HCT116 (cell line): Measurements from ENCODE around the gene PRDM11. TPM values are rescaled to one million over a fixed set of nuclear protein-coding genes. Genes with fewer than 3 reads are reported as not detected.
A peak's percentile ranks its signal among the peaks of the same experiment; 100 is the strongest.

Source experiments
- ATAC-seq: fragments of 200-7000 bp; cut with Tn5 transposase; 2 replicates; pipeline ENCODE4 v1.9.1; 2020; ENCODE audit warnings: mild to moderate bottlenecking, moderate library complexity
- BruUV-seq: library from RNA; stranded (reverse); fragments of 400-500 nt; replicated peaks from 2 replicates; lab custom pipeline; 2021; lab: Mats Ljungman, UMichigan
- CTCF ChIA-PET: fragments of 300-600 bp; sonication (Branson Sonifier 250); formaldehyde crosslinking; loops from one replicate; lab custom pipeline; 2021; ENCODE audit warnings: antibody characterized with exemption; lab: Charles Lee
- POLR2A ChIA-PET: fragments of 300-600, 350-600 bp; sonication (Branson Sonifier 250); formaldehyde crosslinking; loops from one replicate; lab custom pipeline; 2021; ENCODE audit warnings: antibody characterized with exemption; lab: Charles Lee
- RAD21 ChIA-PET, 2 experiments: fragments of 300-600 bp; sonication (Branson Sonifier 250); formaldehyde crosslinking; loops; one replicate each; lab custom pipeline; 2023; ENCODE audit warnings: low total read pairs in 2 of 2; ENCODE audit not compliant: uncharacterized antibody in 2 of 2, unreplicated experiment in 2 of 2, low non-redundant PET in 1 of 2; lab: Charles Lee
- DNase-seq: peaks from one replicate; pipeline ENCODE4 v3.0.0-alpha.2; 2010; ENCODE audit warnings: low read depth, low spot score
- H2AFZ ChIP-seq: fragments of 200-600 bp; shearing (Covaris generic), sonication (generic); 2 replicates; pipeline ENCODE4 v1.6.1; 2017; ENCODE audit warnings: low read depth, mixed run types, mixed read lengths, antibody characterized with exemption, low read length; ENCODE audit not compliant: poor library complexity, severe bottlenecking
- H3K27ac ChIP-seq: 2 replicates; pipeline ENCODE4 v1.5.1; 2012; ENCODE audit warnings: low read depth, low read length
- H3K27me3 ChIP-seq: fragments of 200-600 bp; sonication (generic); 2 replicates; pipeline ENCODE4 v1.6.1; 2016; ENCODE audit warnings: mixed run types, low read length, mixed read lengths; ENCODE audit not compliant: insufficient read depth
- H3K36me3 ChIP-seq, 2 experiments: fragments of 200-500 bp in 1 of 2; fragments of 200-600 bp in 1 of 2; sonication (Bioruptor generic) in 1 of 2; sonication (generic) in 1 of 2; 2 replicates each; pipeline versions ENCODE4 v1.5.1 to v1.6.1; 2014 to 2016; ENCODE audit warnings: low read length in 2 of 2, inconsistent platforms in 1 of 2, mixed read lengths in 1 of 2, mixed run types in 1 of 2; ENCODE audit not compliant: insufficient read depth in 2 of 2, control insufficient read depth in 1 of 2
- H3K4me1 ChIP-seq, 2 experiments: fragments of 200-600 bp in 1 of 2; sonication (generic) in 1 of 2; 2 replicates each; pipeline versions ENCODE4 v1.5.1 to v1.6.1; 2012 to 2017; ENCODE audit warnings: low read length in 2 of 2, inconsistent platforms in 1 of 2, mild to moderate bottlenecking in 1 of 2, mixed read lengths in 1 of 2, mixed run types in 1 of 2, moderate library complexity in 1 of 2; ENCODE audit not compliant: insufficient read depth in 2 of 2, control insufficient read depth in 1 of 2
- H3K4me2 ChIP-seq: fragments of 200-600 bp; sonication (generic); 2 replicates; pipeline ENCODE4 v1.6.1; 2017; ENCODE audit warnings: mixed run types, low read length, mixed read lengths
- H3K4me3 ChIP-seq, 2 experiments: fragments of 200-600 bp in 1 of 2; sonication (generic) in 1 of 2; replicated peaks in 1 of 2; 2 replicates each; pipeline ENCODE4 v1.5.1; 2011 to 2016; ENCODE audit warnings: low read length in 2 of 2, control low read depth in 1 of 2, low read depth in 1 of 2, mild to moderate bottlenecking in 1 of 2, mixed read lengths in 1 of 2, mixed run types in 1 of 2
- H3K79me2 ChIP-seq: fragments of 200-600 bp; sonication (generic); 2 replicates; pipeline ENCODE4 v1.6.1; 2017; ENCODE audit warnings: mild to moderate bottlenecking, mixed run types, low read length, moderate library complexity, mixed read lengths; ENCODE audit not compliant: insufficient read depth
- H3K9ac ChIP-seq: fragments of 200-600 bp; sonication (generic); 2 replicates; pipeline ENCODE4 v1.6.1; 2016; ENCODE audit warnings: low read length, mixed read lengths
- H3K9me2 ChIP-seq: fragments of 200-600 bp; sonication (generic), shearing (Covaris generic); 2 replicates; pipeline ENCODE4 v1.6.1; 2017; ENCODE audit warnings: mixed run types, mild to moderate bottlenecking, moderate library complexity; ENCODE audit not compliant: insufficient read depth
- H3K9me3 ChIP-seq, 2 experiments: fragments of 200-500 bp in 1 of 2; fragments of 200-600 bp in 1 of 2; sonication (Bioruptor generic) in 1 of 2; sonication (generic) in 1 of 2; 2 replicates each; pipeline ENCODE4 v1.6.1; 2014 to 2017; ENCODE audit warnings: low read length in 2 of 2, mixed read lengths in 2 of 2, inconsistent platforms in 1 of 2, low read depth in 1 of 2, mild to moderate bottlenecking in 1 of 2, mixed run types in 1 of 2, moderate library complexity in 1 of 2; ENCODE audit not compliant: control insufficient read depth in 1 of 2, insufficient read depth in 1 of 2
- H4K20me1 ChIP-seq: fragments of 200-600 bp; sonication (generic), shearing (Covaris generic); 2 replicates; pipeline ENCODE4 v1.6.1; 2017; ENCODE audit warnings: mixed run types, mild to moderate bottlenecking, moderate library complexity; ENCODE audit not compliant: insufficient read depth
- CBX3 ChIP-seq: IDR thresholded peaks from 2 replicates; pipeline ENCODE4 v1.6.1; 2012; ENCODE audit warnings: low read depth
- CEBPB ChIP-seq: IDR thresholded peaks from 2 replicates; pipeline ENCODE4 v1.6.1; 2012; ENCODE audit warnings: low read depth
- POLR2A ChIP-seq: IDR thresholded peaks from 2 replicates; pipeline ENCODE4 v1.7.0; 2011; ENCODE audit warnings: borderline replicate concordance; ENCODE audit not compliant: insufficient read depth, insufficient read length; ENCODE audit errors: extremely low read depth
- RAD21 ChIP-seq: IDR thresholded peaks from 2 replicates; pipeline ENCODE4 v1.6.1; 2012; ENCODE audit warnings: low read depth, mild to moderate bottlenecking
- ZNF274 ChIP-seq: fragments of 200-500 bp; sonication (Bioruptor generic); IDR thresholded peaks from 2 replicates; pipeline ENCODE4 v1.6.1; 2014; ENCODE audit warnings: mild to moderate bottlenecking, low read depth, low read length, inconsistent platforms
- intact Hi-C: fragments of 100-400 bp; cut with micrococcal nuclease; formaldehyde crosslinking; loops from 2 replicates; pipeline ENCODE4 v1.10.0; 2022
- total RNA-seq: library from RNA; stranded (reverse); gene quantifications from one replicate; pipeline ENCODE4 v1.2.1, GENCODE V29; 2021; ENCODE audit not compliant: unreplicated experiment
- TF ChIP-seq, protein P1 (sequence below): IDR thresholded peaks from 2 replicates; pipeline ENCODE4 v1.6.1; 2012; ENCODE audit warnings: low read depth

Gene PRDM11
- total RNA-seq, 1 experiment from 2014 or later: 9.3 TPM

DNA sequence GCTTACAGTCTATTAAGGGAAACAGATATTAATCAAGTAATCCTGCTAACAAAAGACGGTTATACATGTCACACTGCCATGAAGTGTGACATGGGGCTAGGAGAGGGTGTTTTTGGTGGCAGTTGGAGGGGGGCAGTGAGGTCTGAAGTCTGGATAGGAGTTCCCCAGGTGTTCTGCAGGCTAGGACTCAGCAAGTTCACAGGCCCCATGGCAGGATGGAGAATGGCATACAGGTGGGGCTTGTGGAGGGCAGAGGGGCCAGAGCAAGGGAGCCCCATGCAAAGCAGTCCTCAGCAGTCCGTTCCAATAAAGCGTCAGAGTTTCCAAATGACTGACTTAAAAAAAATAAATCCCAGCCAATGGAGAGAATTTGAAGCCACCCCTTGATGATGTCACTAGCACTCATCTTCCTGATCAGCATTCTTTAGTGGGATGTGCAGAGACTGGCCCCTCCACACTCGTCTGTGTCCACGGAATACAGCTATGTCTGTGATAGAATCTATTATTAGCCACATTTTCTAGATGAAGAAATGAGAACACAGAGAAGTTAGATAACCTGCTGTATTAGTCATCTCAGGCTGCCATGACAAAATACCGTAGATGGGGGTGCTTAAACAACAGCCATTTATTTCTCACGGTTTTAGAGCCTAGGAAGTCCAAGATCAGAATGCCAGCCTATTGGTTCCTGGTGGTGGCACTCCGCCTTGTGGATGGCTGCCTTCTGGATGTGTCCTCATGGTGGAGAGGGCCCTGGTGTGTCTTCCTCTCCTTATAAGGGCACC is 32.6 kb downstream of the PRDM11 start:
- H3K9ac ChIP-seq: no peak overlapping the region
- TF ChIP-seq RAD21: no peak
- no peak for TF ChIP-seq ZNF274
- no peak for TF ChIP-seq CBX3
- no peak for TF ChIP-seq CEBPB
- TF ChIP-seq, protein P1, sequence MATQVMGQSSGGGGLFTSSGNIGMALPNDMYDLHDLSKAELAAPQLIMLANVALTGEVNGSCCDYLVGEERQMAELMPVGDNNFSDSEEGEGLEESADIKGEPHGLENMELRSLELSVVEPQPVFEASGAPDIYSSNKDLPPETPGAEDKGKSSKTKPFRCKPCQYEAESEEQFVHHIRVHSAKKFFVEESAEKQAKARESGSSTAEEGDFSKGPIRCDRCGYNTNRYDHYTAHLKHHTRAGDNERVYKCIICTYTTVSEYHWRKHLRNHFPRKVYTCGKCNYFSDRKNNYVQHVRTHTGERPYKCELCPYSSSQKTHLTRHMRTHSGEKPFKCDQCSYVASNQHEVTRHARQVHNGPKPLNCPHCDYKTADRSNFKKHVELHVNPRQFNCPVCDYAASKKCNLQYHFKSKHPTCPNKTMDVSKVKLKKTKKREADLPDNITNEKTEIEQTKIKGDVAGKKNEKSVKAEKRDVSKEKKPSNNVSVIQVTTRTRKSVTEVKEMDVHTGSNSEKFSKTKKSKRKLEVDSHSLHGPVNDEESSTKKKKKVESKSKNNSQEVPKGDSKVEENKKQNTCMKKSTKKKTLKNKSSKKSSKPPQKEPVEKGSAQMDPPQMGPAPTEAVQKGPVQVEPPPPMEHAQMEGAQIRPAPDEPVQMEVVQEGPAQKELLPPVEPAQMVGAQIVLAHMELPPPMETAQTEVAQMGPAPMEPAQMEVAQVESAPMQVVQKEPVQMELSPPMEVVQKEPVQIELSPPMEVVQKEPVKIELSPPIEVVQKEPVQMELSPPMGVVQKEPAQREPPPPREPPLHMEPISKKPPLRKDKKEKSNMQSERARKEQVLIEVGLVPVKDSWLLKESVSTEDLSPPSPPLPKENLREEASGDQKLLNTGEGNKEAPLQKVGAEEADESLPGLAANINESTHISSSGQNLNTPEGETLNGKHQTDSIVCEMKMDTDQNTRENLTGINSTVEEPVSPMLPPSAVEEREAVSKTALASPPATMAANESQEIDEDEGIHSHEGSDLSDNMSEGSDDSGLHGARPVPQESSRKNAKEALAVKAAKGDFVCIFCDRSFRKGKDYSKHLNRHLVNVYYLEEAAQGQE: no peak
- TF ChIP-seq POLR2A: no peak
- H3K9me2 ChIP-seq: no peaks in the 10 kb centered on the region
- intact Hi-C loops: no loop called here
- DNase-seq (no peak), ATAC-seq (no peak)
- no TSS peak for BruUV-seq
- H3K4me2 ChIP-seq: peak overlapping the region; percentile 89
- H3K4me3 ChIP-seq: no peak overlapping the region; a peak in 1 of 4 replicates
- ChIA-PET CTCF (interaction anchor here (1.0 to 1.2 kb wide), 2 partner anchors 73 kb away, joined by 3 read pairs; no protein-coding TSS in a partner anchor), RAD21 (no interaction called here), POLR2A (no interaction called here)
- no peaks in the 10 kb centered on the region for H3K27me3 ChIP-seq
- peak overlapping the region; percentile 82 for H3K27ac ChIP-seq
- no peaks in the 10 kb centered on the region for H3K36me3 ChIP-seq
- H4K20me1 ChIP-seq: no peaks in the 10 kb centered on the region
- H2AFZ ChIP-seq: no peak overlapping the region
- no peaks in the 10 kb centered on the region for H3K9me3 ChIP-seq
- H3K79me2 ChIP-seq: no peaks in the 10 kb centered on the region
- H3K4me1 ChIP-seq: peaks cover 28 to 29% of the 10 kb centered on the region in 2 experiments
